ENCODE results near the gene SPATA2L.
"Not testable (repeated sequence)": the region's sequence is repeated elsewhere in the genome, so short reads cannot be mapped to it uniquely, and the experiment has no call there.

The SPATA2L gene

GRCh38 chr16:89706518-89707260 lies 5.2 kb upstream of the SPATA2L start:
- DNase-seq (ENCODE audit: low read depth) = no peak

DNA sequence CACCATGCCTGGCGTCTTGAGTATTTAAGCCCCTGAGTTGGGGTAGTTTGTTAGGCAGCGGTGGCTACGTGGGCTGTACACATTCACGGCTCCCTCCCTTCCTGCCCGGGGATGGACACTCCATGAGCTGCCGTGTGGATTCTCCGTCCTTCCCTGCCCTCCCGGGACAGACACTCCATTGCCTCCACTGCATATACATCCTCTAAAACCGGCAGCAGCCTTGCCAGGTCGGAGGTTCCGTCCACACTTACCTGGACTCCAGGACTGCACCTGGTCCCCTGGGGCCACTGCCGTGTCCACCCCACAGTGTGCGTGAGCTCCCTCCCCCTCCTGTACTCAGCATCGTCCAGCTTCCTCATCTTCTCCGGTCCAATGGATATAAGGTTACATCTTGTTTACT lies 3.5 kb upstream of the SPATA2L start:
- no peak for DNase-seq (ENCODE audit: low read depth)

GRCh38 chr16:89704281-89704680 lies 2.8 kb upstream of the SPATA2L start:
- no peak for DNase-seq (ENCODE audit: low read depth)

- DNase-seq (ENCODE audit: low read depth) = no peak
Observed at GRCh38 chr16:89700649-89701424, 668 bp downstream of the SPATA2L start.

- peak; percentile 94 for DNase-seq (ENCODE audit: low read depth)
Observed at GRCh38 chr16:89700100-89700648, 1.3 kb downstream of the SPATA2L start.

DNA sequence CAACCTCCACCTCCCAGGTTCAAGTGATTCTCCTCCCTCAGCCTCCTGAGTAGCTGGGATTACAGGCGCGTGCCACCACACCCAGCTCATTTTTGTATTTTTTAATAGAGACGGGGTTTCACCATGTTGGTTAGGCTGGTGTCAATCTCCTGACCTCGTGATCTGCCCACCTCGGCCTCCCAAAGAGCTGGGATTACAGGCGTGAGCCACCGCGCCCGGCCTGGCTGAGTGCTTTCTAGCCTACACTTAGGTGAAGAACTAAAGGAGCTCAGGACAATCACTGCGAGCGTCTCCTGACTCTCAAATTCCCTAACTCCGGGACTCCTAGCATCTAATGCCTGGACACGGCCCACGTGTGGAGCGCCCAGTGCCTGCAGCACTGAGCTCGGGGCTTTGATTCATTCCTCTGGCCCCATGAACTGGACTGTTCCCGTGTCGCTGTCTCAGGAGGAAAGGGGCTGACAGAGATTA lies 1.8 kb downstream of the SPATA2L start:
- DNase-seq (ENCODE audit: low read depth) = not testable (repeated sequence)

GRCh38 chr16:89698717-89699116 lies 2.8 kb downstream of the SPATA2L start:
- not testable (repeated sequence) for DNase-seq (ENCODE audit: low read depth)

GRCh38 chr16:89697616-89698331 lies 3.7 kb downstream of the SPATA2L start:
- DNase-seq (ENCODE audit: low read depth) = no peak

DNA sequence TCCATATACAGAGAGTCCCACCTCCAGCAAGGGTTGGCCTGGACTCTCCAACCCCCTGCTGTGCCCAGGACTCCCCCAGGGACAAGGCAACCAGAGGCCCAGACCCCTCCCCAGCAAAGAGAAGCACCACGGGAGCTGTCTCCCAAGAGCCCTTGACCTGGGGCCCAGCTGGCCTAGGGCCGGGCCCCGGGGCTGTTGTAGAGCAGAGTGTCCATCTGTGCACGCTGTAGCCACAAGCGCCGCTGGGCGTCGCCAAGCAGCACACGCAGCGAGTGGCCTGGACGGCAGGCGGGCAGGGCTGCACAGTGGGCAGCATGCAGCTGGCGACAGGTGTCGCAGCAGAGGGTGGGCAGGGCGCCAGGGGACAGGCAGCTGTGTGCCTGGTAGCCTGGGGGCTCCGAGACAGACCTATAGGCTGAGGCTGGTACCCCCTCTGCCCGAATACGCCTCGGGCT lies 4.3 kb downstream of the SPATA2L start:
- no peak for DNase-seq (ENCODE audit: low read depth)

- no peak for DNase-seq (ENCODE audit: low read depth)
Observed at GRCh38 chr16:89696670-89697128, 4.8 kb downstream of the SPATA2L start.

DNA sequence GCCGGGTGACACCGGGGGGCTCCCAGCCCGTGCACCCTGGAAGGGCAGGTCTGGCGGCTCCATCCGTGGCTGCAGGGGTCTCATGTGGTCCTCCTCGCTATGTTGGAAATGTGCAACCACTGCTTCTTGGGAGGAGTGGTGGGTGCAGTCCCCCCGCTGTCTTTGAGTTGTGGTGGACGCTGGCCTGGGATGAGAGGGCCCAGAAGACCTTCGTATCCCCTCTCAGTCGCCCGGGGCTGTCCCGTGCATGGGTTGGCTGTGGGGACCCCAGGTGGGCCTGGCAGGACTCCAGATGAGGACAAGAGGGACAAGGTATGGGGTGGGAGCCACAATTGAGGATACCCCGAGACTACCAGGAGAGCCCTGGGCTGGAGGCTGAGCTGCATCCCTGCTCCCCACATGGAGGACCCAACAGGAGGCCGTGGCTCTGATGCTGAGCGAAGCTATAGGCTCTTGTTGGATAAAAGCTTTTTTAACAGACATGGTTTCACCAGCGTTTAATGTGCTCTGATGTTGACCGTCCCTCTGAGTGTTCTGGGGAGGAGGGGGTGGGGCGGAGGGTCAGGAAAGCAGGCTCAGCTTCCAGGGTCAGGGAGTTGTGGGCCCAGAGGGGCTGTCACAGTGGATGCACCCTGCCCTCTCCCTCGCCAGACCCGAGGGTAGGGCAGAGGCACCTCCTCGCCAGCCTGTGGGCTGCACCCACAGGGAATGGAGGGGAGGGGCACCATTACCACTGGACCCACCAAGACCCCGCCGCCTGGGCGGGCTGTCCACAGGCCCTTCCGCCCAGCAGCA lies 5.4 kb downstream of the SPATA2L start:
- no peak for DNase-seq (ENCODE audit: low read depth)

- no peak for DNase-seq (ENCODE audit: low read depth)
Observed at GRCh38 chr16:89695086-89695874, 6.2 kb downstream of the SPATA2L start.

GRCh38 chr16:89694784-89695085 lies 6.8 kb downstream of the SPATA2L start:
- DNase-seq (ENCODE audit: low read depth) = not testable (repeated sequence)

DNA sequence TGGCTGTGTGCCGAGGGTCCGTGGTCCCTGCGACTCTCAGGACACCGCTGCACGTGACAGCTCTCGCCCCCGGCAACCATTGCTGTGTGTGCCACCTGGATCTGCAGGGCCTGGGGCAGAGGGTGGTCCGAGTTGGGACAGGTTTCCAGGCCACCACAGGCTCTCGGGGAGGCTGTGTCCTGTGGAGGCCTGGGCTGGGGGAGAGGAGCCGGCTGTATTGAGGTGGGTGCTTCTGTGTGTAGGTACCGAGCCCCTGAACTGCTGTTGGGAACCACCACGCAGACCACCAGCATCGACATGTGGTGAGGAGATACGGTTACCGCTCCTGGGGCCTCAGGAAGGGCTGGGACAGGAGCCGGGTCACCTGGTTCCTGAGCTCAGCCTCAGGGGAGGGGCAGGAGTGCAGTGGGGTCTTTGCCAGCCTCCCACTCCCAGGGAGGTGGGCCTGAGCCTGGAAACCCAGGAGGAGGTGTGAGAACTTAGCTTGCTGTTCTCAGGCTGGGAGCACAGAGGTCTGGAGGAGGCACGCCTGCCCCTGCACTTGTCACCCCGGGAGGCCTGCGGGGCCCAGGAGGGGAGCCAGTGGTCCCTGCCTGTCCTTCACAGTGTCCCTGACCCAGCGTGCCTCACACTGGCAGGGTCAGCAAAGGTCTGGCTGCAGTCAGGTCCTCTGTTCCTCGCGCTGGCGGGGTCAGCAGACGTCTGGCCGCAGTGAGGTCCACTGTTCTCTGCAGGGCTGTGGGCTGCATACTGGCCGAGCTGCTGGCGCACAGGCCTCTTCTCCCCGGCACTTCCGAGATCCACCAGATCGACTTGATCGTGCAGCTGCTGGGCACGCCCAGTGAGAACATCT lies 7.3 kb downstream of the SPATA2L start:
- DNase-seq (ENCODE audit: low read depth) = no peak

DNA sequence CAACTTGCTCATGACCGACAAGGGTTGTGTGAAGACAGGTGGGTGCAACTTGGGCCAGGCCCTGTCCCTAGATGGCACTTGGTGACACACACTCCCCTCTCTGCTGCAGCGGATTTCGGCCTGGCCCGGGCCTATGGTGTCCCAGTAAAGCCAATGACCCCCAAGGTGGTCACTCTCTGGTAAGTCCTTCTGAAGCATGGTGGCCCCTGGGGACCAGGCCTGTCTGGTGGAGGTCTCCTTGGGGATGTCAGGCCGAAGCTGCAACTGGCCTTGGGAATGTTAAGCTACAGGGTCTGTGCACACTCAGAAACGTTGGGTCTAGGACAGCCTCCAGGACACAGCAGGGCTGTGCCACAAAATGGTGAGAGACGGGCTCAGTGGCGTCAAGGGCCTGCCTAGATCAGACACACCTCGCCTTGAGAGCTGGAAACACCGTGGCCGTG lies 8.2 kb downstream of the SPATA2L start:
- no peak for DNase-seq (ENCODE audit: low read depth)

DNA sequence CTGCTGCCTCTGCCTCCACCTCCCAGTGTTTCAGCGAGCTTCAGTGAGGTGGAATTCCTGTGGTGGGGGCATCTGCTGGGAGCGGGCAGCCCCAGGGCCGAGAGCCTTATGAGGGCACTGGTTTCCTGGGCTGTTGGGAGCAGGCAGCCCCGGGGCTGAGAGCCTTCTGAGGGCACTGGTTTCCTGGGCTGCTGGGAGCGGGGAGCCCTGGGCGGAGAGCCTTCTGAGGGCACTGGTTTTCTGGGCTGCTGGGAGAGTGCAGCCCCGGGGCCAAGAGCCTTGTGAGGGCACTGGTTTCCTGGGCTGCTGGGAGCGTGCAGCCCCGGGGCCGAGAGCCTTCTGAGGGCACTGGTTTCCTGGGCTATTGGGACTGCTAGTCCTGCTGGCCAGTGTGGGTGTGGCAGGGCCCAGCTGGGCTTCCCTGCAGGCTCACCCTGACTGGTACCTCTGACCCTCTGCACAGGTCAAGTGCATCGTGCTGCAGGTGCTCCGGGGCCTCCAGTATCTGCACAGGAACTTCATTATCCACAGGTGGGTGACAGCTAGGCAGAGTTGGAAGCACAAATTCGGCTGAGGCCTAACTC lies 9.4 kb downstream of the SPATA2L start:
- DNase-seq (ENCODE audit: low read depth) = no peak

DNA sequence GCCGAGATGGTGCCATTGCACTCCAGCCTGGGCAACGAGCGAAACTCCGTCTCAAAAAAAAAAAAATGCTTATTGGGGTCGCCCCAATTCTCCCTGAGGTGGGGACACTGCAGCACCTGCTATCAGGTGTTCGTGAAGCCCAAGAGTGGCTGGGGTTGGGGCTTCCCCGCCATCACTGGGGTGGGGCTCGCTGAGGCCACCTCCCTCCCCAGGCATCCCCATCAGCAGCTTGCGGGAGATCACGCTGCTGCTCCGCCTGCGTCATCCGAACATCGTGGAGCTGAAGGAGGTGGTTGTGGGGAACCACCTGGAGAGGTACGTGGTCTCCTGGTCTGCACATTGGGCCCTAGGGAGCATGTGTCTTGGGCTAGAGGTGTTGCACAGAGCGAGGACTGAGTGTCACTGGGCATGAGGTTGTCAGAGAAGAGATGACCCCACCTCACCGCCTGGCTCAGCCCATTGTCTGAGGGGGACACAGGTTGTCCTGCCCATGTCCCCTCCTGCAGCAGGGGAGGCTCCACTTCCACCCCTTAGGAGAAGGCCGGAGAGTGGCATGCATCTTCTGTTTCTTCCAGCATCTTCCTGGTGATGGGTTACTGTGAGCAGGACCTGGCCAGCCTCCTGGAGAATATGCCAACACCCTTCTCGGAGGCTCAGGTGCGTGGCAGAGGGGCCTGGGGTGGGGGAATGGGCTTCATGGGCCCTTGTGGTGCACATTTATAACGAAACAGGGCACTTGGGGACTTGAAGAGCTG lies 10.1 kb downstream of the SPATA2L start:
- DNase-seq (ENCODE audit: low read depth) = no peak

DNA sequence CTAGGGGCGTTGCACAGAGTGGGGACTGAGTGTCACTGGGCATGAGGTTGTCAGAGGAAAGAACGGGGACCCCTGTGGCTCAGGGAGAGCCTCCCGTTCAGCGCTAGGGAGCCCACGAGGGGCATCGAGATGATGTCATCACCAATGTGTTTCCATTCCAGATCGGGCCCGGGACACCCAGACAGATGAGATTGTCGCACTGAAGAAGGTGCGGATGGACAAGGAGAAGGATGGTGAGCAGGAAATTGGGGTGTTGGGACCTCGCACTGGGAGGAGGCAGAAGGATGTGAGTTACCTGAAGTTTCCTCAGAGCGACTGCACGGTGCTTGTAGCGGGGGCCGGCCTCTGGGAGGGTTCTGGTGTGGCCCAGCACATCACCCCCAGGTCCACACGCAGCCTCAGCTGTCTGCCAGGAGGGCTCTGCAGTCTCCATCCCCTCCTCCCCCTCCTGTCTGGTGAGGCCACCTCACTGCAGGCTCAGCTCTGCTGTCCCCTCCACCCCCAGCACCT lies 11.1 kb downstream of the SPATA2L start:
- DNase-seq (ENCODE audit: low read depth) = no peak
